SK-N-MC (cell line): ENCODE measurements around the gene DIO3.

Source experiments
- EZH2 ChIP-seq: fragments of 200-600 bp; sonication (generic); IDR thresholded peaks from one replicate; pipeline ENCODE4 v1.6.1; 2017; ENCODE audit warnings: antibody characterized with exemption
- FOXP2 ChIP-seq: optimal IDR thresholded peaks from 2 replicates; pipeline ENCODE3; 2011; ENCODE audit warnings: mild to moderate bottlenecking, moderate library complexity; ENCODE audit not compliant: insufficient read depth; ENCODE audit errors: extremely low read length, control extremely low read depth
- POLR2AphosphoS5 ChIP-seq: IDR thresholded peaks from 2 replicates; pipeline ENCODE4 v1.6.1; 2012; ENCODE audit warnings: mild to moderate bottlenecking, low read depth, low read length, borderline replicate concordance

GRCh38 chr14:101543814-101544213 is 17.5 kb upstream of the DIO3 start:
- no peak for TF ChIP-seq POLR2AphosphoS5
- no peak for TF ChIP-seq EZH2
- no peak for TF ChIP-seq FOXP2
